ENCODE measurements around the gene ZDHHC16.
"Not testable (repeated sequence)": the region's sequence is repeated elsewhere in the genome, so short reads cannot be mapped to it uniquely, and the experiment has no call there.

Gene ZDHHC16

DNA sequence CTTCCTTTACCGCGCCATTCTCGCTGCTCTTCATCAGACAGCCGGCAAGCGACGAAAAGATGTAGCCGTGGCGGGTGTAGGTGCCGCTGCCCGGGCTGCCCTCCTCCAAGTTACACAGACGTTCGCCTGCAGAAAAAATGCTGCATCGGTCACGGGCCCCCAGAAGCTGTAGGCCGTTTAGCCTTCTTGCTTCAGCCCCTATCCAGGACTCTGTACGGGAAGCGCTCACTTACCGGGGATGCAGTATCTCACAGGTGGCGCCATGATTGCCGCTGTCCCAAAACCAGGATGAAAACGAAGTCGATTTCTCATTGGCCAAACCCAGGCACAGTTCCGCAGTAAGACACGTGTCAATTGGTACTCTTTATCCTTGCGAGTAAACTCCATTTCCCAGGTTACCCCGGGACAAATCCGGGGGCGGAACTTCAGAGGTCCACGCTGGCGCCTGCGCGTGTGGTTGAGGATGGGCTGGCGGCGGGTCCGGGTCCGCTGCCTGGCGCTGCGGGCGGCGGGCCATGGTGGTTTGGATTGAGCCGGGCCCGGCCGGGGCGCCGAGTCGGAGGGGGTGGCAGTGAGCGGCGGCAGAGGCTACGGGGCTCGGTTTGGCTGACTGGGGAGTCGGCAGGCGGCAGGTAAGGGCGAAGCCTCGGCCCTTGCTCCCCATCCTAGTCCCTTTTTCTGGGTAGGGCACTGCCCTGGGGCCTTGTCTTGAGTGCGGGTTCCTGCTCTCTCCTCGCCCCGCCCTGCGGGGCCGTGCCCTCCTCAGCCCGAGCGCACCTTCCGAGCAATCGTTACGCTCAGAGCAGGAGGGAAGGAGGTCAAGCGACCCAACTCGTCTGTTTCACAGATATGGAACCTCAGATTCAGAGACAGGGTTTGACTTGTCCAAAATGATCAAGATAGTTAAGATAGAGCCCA lies at the start of gene ZDHHC16, which contains the start of gene EXOSC1:
TSS of gene ZDHHC16 (plus strand) at position 454 of the 918 bp plus-strand sequence. CDS start 5,501 bp downstream, outside the sequence.
TSS of gene EXOSC1 (minus strand) at position 285 of the 918 bp plus-strand sequence. CDS start at position 264, 21 bp downstream.
- DNase-seq: peak; percentile 89

DNA sequence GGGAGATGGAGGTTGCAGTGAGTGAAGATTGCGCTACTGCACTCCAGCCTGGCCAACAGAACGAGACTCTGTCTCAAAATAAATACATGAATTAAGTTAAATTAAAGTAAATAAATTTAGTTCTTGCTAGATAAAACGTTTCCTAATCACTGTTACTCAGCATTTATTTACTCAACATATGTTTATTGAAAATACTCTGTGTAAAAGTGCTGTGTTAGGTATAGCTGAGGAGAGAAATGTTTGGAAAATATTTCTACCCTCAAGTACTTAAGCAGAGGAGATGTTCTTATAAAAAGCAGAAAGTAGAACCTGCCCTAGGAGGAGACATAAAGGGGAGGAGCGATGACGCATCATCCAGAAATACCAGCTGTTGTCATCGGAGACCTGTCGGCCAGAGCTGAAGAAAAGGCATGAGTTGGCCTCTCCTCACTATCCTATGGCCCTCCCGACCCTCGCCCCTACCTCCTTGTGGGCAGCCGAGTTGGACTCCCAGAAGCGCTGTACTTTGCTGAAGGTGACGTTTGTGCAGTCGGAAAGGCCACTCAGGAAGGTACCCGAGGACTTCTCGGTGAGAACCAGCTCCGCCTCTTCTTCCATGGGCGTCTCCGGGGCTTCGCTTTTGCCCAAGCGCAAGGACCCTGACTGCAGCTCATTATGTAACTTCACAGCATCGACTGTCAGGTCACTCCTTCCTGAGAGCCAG lies 46.0 kb upstream of the ZDHHC16 start:
- DNase-seq: no peak

DNA sequence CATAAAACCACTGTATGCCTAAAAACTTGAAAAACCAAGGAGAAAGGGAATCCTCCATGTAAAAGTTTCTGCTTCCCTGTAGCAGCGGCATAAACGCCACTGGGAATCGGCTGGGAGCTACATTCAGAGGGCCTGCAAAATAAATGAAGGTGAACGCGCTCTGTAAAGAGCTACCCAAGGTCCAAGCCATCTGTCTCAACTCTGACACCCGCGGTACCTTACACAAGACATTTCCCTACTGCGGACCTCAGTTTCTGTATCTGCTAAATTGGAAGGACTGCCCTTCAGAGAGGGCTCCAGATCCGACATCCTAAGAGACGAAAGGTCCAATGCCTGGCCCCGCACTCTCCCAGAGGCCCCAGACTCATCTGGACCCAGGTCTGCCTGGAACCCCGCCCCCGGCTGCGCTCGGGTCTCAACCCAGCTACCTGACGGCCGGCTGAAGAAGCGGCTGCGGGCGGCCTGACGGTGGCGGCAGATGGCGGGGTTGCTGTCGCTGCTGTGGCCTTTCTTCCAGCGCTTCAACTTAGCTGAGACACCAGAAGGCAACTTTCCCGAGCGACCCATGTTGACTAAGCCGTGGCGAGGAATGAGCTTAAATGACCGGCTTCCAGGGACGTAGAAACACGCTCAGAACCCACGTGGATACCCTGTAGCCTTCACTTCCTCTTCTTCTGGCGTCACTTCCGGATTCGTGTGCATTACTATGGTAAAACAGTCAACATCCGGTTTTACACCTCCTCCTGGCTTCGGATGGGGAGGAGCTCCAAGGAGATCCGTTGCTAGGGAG lies 45.1 kb upstream of the ZDHHC16 start, which contains the start of gene RRP12:
TSS of gene RRP12 (minus strand) at position 676 of the 790 bp plus-strand sequence. CDS start at position 567, 109 bp downstream.
- DNase-seq: peak; percentile 76

DNA sequence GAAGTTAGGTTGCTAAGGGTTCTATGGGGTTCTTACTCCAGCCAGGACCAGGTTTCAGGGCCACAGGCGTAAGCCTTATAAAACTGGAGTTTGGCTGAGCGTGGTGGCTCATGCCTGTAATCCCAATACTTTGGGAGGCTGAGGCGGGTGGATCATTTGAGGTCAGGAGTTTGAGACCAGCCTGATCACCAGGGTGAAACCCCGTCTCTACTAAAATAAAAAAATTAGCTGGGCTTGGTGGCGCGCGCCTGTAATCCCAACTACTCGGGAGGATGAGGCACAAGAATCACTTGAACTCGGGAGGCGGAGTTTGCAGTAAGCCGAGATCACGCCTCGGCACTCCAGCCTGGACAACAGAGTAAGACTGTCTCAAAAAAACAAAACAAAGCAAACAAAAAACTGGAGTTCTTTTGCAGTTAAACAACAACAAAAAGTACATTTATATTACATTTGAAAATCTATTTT lies 44.5 kb upstream of the ZDHHC16 start:
- no peak for DNase-seq

DNA sequence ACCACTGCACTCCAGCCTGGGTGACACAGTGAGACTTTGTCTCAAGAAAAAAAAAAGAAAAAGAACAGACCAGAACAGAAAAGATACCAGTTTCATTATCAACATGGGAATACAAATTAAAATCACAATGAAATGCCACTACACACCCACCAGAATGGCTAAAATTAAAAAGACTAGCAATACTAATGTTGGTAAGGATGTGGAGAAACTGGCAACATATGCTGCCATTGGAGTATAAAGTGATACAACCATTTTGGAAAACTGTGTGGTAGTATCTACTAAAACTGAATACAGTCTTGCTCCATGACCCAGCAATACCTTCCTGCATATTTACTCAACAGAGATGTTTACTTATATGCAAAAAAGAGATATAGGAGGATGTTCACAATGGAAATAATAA lies 41.9 kb upstream of the ZDHHC16 start:
- DNase-seq: no peak

DNA sequence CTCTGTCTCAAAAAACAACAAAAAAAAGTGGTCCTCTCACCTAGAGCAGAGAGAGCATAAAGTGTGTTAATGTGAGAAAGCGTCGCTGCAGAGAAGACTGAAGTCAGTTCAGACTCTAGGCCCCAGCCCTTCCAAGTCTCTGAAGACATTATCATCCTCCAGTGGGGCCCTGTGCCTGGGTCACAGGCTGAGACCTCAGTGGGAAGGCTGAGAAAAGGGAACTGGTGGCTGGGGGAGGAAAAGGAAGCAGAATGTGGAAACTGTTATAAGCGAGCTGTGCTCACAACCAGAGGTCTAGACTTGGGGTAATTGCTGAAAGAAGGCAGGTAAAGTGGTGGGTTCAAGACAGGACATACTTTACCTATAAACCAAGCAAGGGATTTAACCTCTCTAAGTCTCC lies 39.9 kb upstream of the ZDHHC16 start:
- no peak for DNase-seq

DNA sequence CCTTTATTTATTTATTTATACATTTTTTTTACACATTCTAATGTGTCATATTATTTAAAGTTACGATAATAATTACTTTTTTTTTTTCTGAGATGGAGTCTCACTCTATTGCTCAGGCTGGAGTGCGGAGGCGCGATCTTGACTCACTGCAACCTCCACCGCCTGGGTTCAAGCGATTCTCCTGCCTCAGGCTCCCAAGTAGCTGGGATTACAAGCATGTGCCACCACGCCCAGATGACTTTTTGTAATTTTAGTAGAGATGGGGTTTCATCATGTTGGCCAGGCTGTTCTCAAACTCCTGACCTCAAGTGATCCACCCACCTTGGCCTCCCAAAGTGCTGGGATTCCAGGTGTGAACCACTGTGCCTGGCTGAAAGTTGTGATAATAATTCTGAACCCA lies 39.5 kb upstream of the ZDHHC16 start:
- not testable (repeated sequence) for DNase-seq

DNA sequence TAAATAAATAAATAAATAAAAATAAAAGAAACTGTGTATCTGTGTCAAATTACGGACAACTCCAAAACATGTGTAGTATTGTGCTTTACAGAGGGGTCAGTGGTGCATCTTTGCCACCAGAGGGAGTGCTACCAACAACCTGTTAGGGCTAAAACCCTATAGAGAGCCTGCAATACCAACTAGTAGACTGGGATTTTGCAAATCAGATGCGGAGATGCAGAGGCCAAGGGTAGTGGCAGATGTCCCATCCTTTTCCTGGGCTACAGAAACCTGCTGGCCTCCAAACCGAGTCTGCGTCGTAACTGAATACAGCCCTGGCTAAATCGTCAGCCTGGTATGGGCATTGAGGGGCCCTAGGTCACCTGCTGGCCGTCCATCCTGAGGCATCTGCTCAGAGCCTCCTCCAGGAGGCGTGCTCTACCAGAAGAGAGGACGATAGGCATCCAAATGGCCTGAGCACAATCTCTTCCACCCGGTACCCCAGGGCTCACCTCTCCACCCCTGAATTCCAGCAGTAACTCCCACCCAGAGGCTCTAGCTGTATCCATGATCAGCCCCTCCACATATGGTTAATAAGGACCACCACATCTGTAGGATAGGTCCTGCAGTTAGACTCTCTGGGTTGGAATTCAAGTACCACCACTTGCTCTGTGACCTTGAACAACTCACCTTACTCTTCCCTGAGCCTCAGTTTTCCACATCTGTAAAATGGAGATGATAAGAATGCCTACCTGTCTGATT lies 38.6 kb upstream of the ZDHHC16 start:
- DNase-seq: peak; percentile 54

DNA sequence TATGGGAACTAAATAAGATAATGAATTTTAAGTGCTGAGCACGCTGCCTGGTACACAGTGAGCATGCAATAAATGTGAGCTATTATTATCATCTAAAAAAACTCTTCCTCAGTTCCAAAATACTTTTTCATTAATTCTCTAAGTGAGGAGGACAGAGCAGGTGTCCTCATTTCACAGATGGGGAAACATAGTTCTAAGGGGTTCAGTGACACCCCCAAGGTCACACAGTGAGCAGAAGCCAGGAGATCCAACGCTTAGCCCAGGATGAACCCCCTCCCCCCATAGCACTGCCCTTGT lies 38.1 kb upstream of the ZDHHC16 start:
- no peak for DNase-seq

DNA sequence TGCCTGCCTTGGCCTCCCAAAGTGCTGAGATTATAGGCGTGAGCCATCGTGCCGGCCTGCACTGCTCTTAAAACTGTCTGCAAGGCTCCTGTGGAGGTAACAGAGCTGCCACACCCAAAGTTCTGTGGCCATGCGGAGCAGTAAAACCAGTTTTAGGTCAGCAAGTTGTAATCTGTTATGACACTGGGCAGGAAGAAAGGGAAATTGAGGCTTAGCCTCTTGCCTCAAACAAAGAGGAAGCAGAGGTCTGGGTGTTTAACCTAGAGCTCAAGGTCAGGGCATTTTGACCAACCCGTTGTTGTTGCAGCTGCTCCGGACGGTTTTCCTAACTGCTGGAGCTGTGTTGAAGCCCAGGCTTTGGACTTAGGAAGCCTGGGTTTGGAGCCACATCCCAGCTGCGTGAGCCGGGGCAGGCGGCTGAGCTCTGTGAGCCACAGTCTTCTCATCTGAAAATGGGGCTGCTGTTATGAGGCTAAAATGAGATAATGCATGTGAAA lies 37.4 kb upstream of the ZDHHC16 start:
- DNase-seq: no peak

DNA sequence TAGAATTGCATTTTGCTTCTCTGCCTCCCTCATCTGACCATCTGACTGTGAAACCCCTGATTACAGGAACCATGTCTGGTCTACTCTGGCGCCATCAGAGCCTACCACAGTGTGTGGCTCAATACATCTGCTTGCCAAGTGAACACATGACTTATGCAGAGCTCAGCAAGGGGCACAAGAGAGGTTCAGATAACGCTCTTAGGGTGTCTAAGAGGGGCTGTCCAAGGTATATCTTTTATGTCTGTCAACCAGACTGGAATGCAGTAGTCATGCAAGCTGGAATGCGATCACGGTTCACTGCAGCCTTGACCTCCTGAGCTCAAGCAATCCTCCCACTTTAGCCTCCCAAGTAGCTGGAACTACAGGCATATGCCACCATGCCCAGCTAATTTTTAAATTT lies 34.6 kb upstream of the ZDHHC16 start:
- no peak for DNase-seq

DNA sequence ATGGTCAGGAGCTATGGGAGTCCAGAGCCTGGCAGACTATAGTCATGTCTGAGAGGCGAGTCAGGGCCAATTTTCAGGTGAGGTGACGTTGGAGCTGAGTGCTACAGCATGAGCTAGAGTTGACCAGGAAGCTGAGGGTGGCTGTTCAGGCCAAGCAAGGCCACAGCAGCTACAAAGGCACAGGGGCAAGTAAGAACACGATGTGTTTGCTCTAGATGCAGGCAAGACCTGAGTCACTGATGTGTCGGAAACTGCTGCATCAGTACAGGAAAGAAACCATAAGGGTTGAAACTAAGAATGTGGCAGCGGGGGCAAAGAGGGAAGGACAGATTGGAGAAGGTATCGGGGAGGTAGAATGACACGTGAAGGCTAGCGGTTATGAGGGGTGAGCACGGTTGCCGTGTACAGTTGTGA lies 33.1 kb upstream of the ZDHHC16 start:
- no peak for DNase-seq

DNA sequence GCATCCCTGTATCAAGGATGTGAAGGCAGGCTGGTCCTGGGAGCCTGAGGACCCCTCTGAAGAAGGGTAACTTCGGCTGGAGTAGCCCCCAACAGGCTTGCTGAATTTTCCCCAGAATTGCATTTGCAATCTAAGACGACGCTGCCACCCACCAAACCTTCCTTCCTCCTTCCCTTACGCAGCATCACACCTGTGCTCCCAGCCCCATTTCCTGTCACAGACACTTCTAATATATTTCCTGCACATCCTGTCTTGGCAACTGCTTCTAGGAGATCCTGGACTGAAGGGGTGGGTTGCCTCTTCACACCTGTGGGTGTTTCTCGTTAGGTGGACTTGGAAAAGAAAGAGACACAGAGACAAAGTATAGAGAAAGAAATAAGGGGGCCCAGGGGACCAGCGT lies 29.4 kb upstream of the ZDHHC16 start:
- DNase-seq: no peak

DNA sequence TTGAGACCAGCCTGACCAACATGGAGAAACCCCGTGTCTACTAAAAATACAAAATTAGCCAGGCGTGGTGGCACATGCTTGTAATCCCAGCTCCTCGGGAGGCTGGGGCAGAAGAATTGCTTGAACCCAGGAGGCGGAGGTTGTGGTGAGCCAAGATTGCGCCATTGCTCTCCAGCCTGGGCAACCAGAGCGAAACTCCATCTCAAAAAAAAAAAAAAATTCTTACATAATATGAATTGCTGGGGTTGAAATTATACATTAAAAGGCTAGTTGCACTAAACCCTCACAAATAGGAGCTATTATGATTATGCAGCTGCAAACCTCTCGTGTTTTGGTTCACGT lies 22.2 kb upstream of the ZDHHC16 start:
- DNase-seq: not testable (repeated sequence)

DNA sequence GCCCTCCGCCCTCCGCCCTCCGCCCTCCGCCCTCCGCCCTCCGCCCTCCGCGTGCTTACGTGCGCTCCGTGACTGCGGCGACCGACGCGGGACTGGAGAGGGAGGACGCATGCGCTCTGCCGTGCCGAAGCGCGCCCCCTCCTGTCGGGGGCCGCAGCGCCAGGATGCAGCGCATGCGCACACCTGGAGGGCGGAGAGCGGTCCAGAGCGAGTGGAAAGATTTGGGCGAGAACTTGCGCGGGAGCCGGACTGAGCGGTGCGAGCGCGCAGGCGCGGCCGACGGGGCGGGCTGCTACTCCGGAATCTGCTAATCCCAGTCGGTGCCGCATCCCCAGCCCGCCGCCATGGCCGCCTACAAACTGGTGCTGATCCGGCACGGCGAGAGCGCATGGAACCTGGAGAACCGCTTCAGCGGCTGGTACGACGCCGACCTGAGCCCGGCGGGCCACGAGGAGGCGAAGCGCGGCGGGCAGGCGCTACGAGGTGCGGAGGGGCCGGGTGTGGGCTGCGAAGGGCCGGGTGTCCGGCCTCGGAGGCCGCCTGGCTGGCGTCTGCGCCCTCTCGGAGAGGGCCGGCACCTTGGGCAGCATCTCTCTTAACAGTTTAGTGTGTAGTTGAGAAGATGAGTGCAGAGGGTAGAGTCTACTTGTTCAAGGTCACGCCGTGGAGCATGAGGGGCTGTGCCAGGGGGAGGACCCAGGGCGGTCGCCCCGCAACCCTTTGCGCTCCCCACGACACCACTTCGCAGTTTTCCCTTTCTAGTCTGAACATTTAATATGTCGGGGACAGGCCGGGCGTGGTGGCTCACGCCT lies 19.8 kb upstream of the ZDHHC16 start, which contains the start of gene PGAM1:
TSS of gene PGAM1 (plus strand) at position 228 of the 812 bp plus-strand sequence. CDS start at position 345, 117 bp downstream.
- peak; percentile 89 for DNase-seq

DNA sequence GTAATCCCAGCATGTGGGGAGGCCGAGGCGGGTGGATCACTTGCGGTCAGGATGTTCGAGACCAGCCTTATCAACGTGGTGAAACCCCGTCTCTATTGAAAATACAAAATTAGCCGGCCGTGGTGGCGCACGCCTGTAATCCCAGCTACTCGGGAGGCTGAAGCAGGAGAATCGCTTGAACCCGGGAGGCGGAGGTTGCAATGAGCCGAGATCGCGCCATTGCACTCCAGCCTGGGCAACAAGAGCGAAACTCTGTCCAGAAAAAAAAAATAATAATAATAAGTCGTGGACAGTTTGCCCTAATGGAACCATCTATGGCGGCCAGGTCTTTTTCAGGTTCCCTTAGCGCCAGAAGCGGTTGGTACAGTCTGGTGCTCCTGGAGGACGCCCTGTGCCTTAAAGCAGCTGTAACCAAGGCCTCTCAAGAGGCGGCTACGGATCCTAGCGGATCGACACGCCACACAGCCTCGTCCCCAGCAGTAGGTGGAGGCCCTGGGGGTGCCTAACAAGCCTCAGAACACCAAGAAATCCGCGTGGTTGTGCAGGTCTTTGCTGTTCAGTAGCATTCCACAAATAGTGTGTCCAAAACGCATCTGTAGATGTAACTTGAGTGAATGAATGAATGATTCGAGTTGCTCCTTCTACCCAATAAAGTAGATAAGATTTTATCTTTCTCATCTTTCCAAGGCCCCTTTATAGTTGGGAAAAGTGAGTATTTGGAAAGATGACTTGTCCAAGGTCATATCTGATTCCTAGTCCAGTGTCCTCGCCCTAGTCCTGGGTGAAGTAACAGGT lies 19.0 kb upstream of the ZDHHC16 start:
- no peak for DNase-seq

DNA sequence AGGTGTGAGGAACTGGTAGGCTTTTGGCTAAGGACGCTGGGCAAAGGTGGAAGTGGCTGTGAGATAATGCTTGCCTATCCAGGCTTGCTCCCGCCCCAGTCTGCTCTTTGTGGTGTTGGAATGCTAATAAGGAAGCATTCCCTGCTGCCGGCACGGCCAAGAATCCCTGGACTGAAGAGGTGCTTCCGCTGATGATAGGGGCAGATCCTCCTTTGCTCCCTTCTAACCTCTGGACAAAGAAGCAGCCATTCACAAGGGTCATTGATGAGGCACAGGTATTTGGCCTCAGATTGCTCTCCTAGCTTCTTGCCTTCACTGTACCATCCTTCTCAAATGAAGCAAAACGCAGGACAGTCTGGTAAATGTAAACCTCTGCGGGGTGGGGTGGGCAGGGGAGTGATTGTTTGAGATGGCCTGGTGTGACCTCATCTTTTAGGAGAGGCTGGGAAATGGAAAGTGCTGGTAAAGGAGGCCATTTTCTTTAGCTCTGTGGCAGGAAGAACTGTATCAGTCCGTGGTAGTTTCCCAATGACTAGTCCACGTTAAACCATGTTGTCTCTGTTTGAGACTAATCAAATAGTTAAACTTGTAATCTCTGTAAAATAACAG lies 18.3 kb upstream of the ZDHHC16 start:
- DNase-seq: no peak

DNA sequence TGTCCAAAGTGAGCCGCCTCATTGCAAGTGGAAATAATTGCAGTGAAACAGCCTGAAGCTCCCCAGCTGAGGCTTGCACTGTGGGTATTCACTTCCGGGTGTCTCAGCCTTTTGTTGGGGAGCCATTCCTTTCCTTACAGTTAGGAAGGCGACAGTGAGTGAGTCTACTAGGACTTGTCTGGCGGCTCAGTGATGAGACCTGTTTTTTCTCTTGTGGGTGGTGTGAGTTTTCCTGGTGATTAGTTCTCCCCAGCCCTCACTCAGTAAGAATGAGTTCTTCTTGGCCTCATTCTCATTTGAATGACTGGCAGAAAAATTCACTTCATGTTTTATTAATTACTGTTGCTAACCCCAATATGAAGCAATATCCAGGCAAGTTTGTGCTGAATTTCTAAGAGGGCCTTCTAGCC lies 17.4 kb upstream of the ZDHHC16 start:
- no peak for DNase-seq

DNA sequence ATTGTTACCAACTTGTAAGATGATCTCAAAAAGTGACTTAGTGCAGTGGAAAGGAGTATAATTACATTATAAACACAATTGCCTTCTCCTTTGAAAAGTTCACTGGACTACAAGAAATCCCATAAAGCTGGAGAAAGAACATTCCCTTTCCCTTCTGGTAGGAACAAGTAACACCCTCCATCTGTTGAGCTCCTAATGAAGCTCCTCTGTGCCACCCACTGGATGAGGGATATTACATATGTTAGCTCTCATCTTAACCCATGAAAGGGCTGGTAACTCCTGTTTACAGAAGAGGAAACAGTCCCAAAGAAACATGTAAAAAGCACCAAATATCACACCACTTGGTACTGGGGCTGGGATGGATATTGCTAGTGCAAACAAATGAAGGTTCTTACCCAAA lies 11.9 kb upstream of the ZDHHC16 start:
- no peak for DNase-seq

DNA sequence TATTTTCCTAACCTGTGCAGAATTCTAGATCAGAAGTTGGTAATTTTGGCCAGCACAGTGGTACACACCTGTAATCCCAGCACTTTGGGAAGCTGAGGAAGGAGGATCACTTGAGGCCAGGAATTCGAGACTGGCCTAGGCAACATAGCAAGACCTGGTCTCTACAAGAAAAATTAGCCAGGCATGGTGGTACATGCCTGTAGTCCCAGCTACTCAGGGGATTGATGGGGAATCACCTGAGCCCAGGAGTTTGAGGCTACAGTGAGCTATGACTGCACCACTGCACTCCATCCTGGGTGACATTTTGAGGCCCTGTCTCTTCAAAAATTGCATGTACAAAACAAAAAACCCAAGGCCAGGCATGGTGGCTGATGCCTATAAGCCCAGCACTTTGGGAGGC lies 11.4 kb upstream of the ZDHHC16 start:
- no peak for DNase-seq

Measured in activated T-cell treated with anti-CD3 and anti-CD28 coated beads for 4 hours (primary cell).